HepG2 (cell line): ENCODE results near the gene DND1. TPM values are rescaled to one million over a fixed set of nuclear protein-coding genes. Genes with fewer than 3 reads are reported as not detected.
A peak's percentile ranks its signal among the peaks of the same experiment; 100 is the strongest.

Source experiments
- BATF2 ChIP-seq: sonication (generic); formaldehyde crosslinking; IDR thresholded peaks from 2 replicates; pipeline ENCODE4 v1.8.0; 2022; ENCODE audit warnings: mild to moderate bottlenecking, missing genetic modification reagents, moderate library complexity
- BORCS8-MEF2B ChIP-seq: sonication (generic); formaldehyde crosslinking; IDR thresholded peaks from 2 replicates; pipeline ENCODE4 v1.8.0; 2022; ENCODE audit warnings: mild to moderate bottlenecking, missing genetic modification reagents
- ETV5 ChIP-seq: IDR thresholded peaks from 2 replicates; pipeline ENCODE4 v1.6.1; 2018; ENCODE audit warnings: missing biosample characterization, missing genetic modification reagents, inconsistent platforms, borderline replicate concordance
- FOSL1 ChIP-seq: sonication (generic); formaldehyde crosslinking; IDR thresholded peaks from 2 replicates; pipeline ENCODE4 v1.9.0; 2021; ENCODE audit warnings: missing genetic modification reagents, borderline replicate concordance
- KDM5A ChIP-seq: fragments of 200-600 bp; sonication (generic); IDR thresholded peaks from 2 replicates; pipeline ENCODE4 v1.7.0; 2018; ENCODE audit warnings: antibody characterized with exemption, mild to moderate bottlenecking, low read length, borderline replicate concordance
- KIAA2018 ChIP-seq: sonication (generic); formaldehyde crosslinking; IDR thresholded peaks from 2 replicates; pipeline ENCODE4 v1.5.0; 2020; ENCODE audit warnings: mild to moderate bottlenecking, missing genetic modification reagents, borderline replicate concordance
- POLR2G ChIP-seq: fragments of 200-400 bp; formaldehyde crosslinking; IDR thresholded peaks from 2 replicates; pipeline ENCODE4 v1.6.1; 2018; ENCODE audit warnings: mild to moderate bottlenecking, low read depth, low read length, moderate library complexity
- RCOR2 ChIP-seq: IDR thresholded peaks from 2 replicates; pipeline ENCODE4 v1.6.1; 2016; ENCODE audit warnings: missing biosample characterization, missing genetic modification reagents
- TBL1XR1 ChIP-seq: fragments of 150-350 bp; IDR thresholded peaks from 2 replicates; pipeline ENCODE4 v1.6.1; 2014; ENCODE audit warnings: borderline replicate concordance, low read length; ENCODE audit not compliant: partially characterized antibody
- ZNF335 ChIP-seq: sonication (generic); formaldehyde crosslinking; IDR thresholded peaks from 2 replicates; pipeline ENCODE4 v1.4.0; 2020; ENCODE audit warnings: missing genetic modification reagents
- ZNF609 ChIP-seq: sonication (generic); formaldehyde crosslinking; IDR thresholded peaks from 2 replicates; pipeline ENCODE4 v1.4.0; 2020; ENCODE audit warnings: mild to moderate bottlenecking, missing genetic modification reagents, borderline replicate concordance
- ZNF775 ChIP-seq: sonication (generic); formaldehyde crosslinking; IDR thresholded peaks from 2 replicates; pipeline ENCODE4 v1.4.0; 2020; ENCODE audit warnings: missing genetic modification reagents, mild to moderate bottlenecking, moderate library complexity, borderline replicate concordance
- polyA plus RNA-seq, 8 experiments: library from polyadenylated mRNA; depleted of rRNA in 3 of 8; stranded (reverse) in 7 of 8; unstranded in 1 of 8; fragments of >200 nt; fragmentation: Illumina TruSeq in 4 of 8; extraction: Trizol in 4 of 8; gene quantifications; 2 replicates each; pipeline versions ENCODE4 v1.2.1 to v1.2.3, GENCODE V29; 2011 to 2016; ENCODE audit warnings: low read depth in 4 of 8, missing spikeins in 1 of 8, mixed read lengths in 1 of 8; ENCODE audit not compliant: insufficient read depth in 1 of 8
- total RNA-seq, 5 experiments: library from RNA; depleted of rRNA; stranded (reverse); fragments of >200 nt; fragmentation: Illumina TruSeq; extraction: Trizol; gene quantifications; 2 replicates each; pipeline ENCODE4 v1.2.3, GENCODE V29; 2016; ENCODE audit warnings: low read depth in 1 of 5

The DND1 gene
- total and polyA plus RNA-seq, 2 of the 13 experiments (the other 11 are each of a cell fraction or from before 2014, with no cell fraction given) = 0.48 to 0.55 TPM

GRCh38 chr5:140710899-140711552 is 37.6 kb upstream of the DND1 start (continued):
- TF ChIP-seq KDM5A = no peak; the same call in 1 of the 2 replicates
- TF ChIP-seq TBL1XR1 = peak; percentile 78
- no peak for TF ChIP-seq ZNF609 (CRISPR knock-in tag)
- peak; percentile 25; the same call in 1 of the 2 replicates for TF ChIP-seq RCOR2 (CRISPR knock-in tag)
- peak; percentile 58; the same call in 1 of the 2 replicates for TF ChIP-seq BORCS8-MEF2B (CRISPR knock-in tag)
- TF ChIP-seq POLR2G = peak; percentile 65
- no peak for TF ChIP-seq BATF2 (CRISPR knock-in tag)
- peak; percentile 60; the same call in 1 of the 2 replicates for TF ChIP-seq ZNF335 (CRISPR knock-in tag)
- peak; percentile 29; the same call in 1 of the 2 replicates for TF ChIP-seq ETV5 (CRISPR knock-in tag)
- no peak for TF ChIP-seq KIAA2018 (CRISPR knock-in tag)
- no peak for TF ChIP-seq ZNF775 (CRISPR knock-in tag)
- TF ChIP-seq FOSL1 = peak; percentile 48; the same call in 1 of the 2 replicates
